Measurements from ENCODE around the gene STX18. TPM values are rescaled to one million over a fixed set of nuclear protein-coding genes. Genes with fewer than 3 reads are reported as not detected.
"Not testable (repeated sequence)": the region's sequence is repeated elsewhere in the genome, so short reads cannot be mapped to it uniquely, and the experiment has no call there.

The STX18 gene
- total RNA-seq, 6 experiments from 2014 or later, result 11.7 to 18.4 (median 15.8) TPM

DNA sequence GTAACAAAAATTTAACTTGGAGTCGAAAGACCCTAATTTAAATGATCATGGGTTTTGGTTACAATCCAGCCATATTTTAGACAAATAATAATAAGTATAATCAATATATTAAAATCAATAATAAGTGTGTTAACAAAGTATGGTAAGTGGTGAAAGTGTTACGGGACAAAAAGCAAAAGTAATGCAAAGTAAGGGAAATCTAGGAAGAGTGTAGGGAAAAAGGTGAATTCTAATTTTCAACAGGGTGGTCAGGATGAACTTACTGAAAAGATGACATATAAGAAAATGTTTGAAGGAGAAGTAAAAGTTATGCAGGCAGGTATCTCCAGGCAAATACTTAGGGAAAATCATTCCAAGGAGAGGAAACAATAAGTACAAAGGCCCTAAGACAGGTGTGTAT is 32.3 kb downstream of the STX18 start:
- no peak for TF ChIP-seq POLR2A (IDR thresholded peaks at IDR 0.05)
- TF ChIP-seq, protein P1, sequence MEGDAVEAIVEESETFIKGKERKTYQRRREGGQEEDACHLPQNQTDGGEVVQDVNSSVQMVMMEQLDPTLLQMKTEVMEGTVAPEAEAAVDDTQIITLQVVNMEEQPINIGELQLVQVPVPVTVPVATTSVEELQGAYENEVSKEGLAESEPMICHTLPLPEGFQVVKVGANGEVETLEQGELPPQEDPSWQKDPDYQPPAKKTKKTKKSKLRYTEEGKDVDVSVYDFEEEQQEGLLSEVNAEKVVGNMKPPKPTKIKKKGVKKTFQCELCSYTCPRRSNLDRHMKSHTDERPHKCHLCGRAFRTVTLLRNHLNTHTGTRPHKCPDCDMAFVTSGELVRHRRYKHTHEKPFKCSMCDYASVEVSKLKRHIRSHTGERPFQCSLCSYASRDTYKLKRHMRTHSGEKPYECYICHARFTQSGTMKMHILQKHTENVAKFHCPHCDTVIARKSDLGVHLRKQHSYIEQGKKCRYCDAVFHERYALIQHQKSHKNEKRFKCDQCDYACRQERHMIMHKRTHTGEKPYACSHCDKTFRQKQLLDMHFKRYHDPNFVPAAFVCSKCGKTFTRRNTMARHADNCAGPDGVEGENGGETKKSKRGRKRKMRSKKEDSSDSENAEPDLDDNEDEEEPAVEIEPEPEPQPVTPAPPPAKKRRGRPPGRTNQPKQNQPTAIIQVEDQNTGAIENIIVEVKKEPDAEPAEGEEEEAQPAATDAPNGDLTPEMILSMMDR (IDR thresholded peaks at IDR 0.05), result no peak
- no peak for ATAC-seq
- H3K9me3 ChIP-seq, result no peaks in the 10 kb centered on the region

DNA sequence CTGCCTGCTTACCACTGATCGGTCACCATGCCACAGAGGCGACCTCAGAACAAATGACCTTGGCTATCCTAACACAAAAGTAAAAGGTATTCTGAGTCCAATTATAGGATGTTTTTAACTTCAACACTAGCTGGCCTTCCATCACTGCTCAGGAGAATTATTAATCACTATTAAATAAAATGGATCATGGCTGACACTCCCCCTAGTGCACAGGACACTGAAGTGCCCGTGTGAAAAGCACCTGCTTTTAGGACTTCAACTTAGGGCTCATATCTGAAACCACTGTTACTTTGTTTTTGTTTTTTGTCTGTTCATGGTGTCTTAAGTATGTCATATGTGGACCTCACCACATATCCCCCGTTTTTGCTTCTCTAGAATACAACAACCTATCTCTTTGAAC is 33.9 kb downstream of the STX18 start:
- no peaks in the 10 kb centered on the region for H3K27me3 ChIP-seq
- no peak overlapping the region for H3K27ac ChIP-seq
- 41% methylated on average over 4 of the region's 4 CpGs for WGBS (ENCODE audit: insufficient coverage, low coverage, low lambda C conversion rate, missing lambda C conversion rate)
- ATAC-seq (peak; percentile 70 to 98 (median 86)), DNase-seq (no peak)
- no peak for TF ChIP-seq POLR2A (IDR thresholded peaks at IDR 0.05)
- TF ChIP-seq, protein P1 (IDR thresholded peaks at IDR 0.05), result peak; percentile 52 to 67 (median 62)
- peaks cover 0 to 16% (median 7%) of the 10 kb centered on the region in 4 donors for H3K4me1 ChIP-seq
- intact Hi-C loops (cut with DNase I), result no loop called here
- H3K36me3 ChIP-seq, result no peaks in the 10 kb centered on the region
- no peak overlapping the region for H3K4me3 ChIP-seq
- no peaks in the 10 kb centered on the region for H3K9me3 ChIP-seq

More for the DNA sequence above, 32.3 kb downstream of the STX18 start:
- 85% methylated on average over 2 of the region's 2 CpGs for WGBS (ENCODE audit: insufficient coverage, low coverage, low lambda C conversion rate, missing lambda C conversion rate)
- Histone ChIP-seq H3K27me3 (no peaks in the 10 kb centered on the region), H3K4me1 (peaks cover 0 to 16% (median 7%) of the 10 kb centered on the region in 4 donors), H3K27ac (no peak overlapping the region), H3K36me3 (no peaks in the 10 kb centered on the region), H3K4me3 (no peak overlapping the region)
- intact Hi-C loops (cut with DNase I), result no loop called here
- DNase-seq, result no peak

DNA sequence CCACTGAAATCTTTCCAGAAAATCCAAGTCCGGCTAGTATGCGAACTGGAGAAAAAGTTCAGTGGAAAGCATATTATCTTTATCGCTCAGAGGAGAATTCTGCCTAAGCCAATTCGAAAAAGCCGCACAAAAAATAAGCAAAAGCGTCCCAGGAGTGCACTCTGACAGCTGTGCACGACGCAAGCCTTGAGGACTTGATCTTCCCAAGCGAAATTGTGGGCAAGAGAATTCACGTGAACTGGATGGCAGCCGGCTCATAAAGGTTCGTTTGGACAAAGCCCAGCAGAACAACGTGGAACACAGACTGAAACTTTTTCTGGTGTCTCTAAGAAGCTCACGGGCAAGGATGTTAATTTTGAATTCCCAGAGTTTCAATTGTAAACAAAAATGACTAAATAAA is 34.4 kb downstream of the STX18 start:
- Histone ChIP-seq H3K4me1 (peaks cover 0 to 13% (median 6%) of the 10 kb centered on the region in 4 donors), H3K9me3 (no peaks in the 10 kb centered on the region), H3K27ac (no peak overlapping the region), H3K27me3 (no peaks in the 10 kb centered on the region), H3K36me3 (no peaks in the 10 kb centered on the region), H3K4me3 (no peak overlapping the region)
- DNase-seq (no peak), ATAC-seq (no peak)
- intact Hi-C loops (cut with DNase I), result no loop called here
- WGBS (ENCODE audit: insufficient coverage, low coverage, low lambda C conversion rate, missing lambda C conversion rate), result 87% methylated on average over 10 of the region's 14 CpGs
- TF ChIP-seq, protein P1 (IDR thresholded peaks at IDR 0.05), result no peak
- TF ChIP-seq POLR2A (IDR thresholded peaks at IDR 0.05), result no peak

DNA sequence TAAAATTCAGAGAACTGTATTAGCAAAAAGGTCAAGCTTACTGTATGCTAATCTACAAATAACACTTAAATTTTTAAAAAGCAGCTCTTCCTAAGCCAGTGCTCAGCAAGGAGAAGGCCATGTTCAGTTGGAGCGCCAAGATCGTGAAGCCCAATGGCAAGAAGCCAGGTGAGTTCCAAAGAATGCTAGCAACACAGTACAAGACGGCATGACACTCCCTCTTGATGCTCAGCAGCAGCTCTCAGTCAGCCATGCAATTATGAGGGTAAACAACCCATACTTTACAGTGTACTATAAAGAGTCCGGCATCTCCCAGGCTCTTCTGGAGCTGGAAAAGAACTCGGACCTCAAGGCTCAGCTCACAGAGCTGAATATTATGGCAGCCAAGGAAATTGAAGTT is 34.9 kb downstream of the STX18 start:
- no peaks in the 10 kb centered on the region for H3K27me3 ChIP-seq
- intact Hi-C loops (cut with DNase I), result no loop called here
- H3K36me3 ChIP-seq, result no peaks in the 10 kb centered on the region
- peaks cover 0 to 9% (median 4%) of the 10 kb centered on the region in 4 donors for H3K4me1 ChIP-seq
- no peak for ATAC-seq
- no peak overlapping the region for H3K4me3 ChIP-seq
- H3K27ac ChIP-seq, result no peak overlapping the region
- H3K9me3 ChIP-seq, result no peaks in the 10 kb centered on the region
- WGBS (ENCODE audit: insufficient coverage, low coverage, low lambda C conversion rate, missing lambda C conversion rate), result 75% methylated on average over 3 of the region's 5 CpGs
- TF ChIP-seq, protein P1 (IDR thresholded peaks at IDR 0.05), result no peak
- TF ChIP-seq POLR2A (IDR thresholded peaks at IDR 0.05), result no peak
- no peak for DNase-seq

DNA sequence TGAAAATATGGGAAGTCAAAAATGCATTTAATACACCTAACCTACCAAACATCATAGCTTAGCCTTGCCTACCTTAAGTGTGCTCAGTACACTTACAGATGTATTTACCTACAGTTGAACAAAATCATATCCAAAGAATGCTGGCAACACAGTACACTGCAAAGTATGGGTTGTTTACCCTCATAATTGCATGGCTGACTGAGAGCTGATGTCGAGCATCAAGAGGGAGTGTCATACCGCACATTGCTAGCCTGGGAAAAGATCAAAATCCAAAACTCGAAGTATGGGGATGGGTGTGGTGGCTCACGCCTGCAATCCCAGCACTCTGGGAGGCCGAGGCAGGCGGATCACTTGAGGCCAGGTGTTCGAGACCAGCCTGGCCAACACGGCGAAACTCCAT is 36.6 kb downstream of the STX18 start:
- H3K4me3 ChIP-seq; H3K4me1 ChIP-seq; DNase-seq; ATAC-seq; H3K36me3 ChIP-seq; H3K27me3 ChIP-seq; H3K9me3 ChIP-seq; intact Hi-C loops (cut with DNase I); H3K27ac ChIP-seq: not testable (repeated sequence)
- WGBS (ENCODE audit: insufficient coverage, low coverage, low lambda C conversion rate, missing lambda C conversion rate), result 98% methylated on average over 7 of the region's 9 CpGs

Data from right lobe of liver (tissue), 6 donors.